Stimulated activated CD4-positive, alpha-beta T cell treated with anti-CD3 and anti-CD28 coated beads, TNF-alpha, amount 100 ng/mL, for 24 hours (primary cell): ENCODE data around the gene CECR2.

Experiments
- DNase-seq, 3 experiments: peaks; one replicate each; pipeline ENCODE4 v3.0.0-alpha.2; 2020; ENCODE audit warnings: low read depth in 3 of 3

CECR2 gene

DNA sequence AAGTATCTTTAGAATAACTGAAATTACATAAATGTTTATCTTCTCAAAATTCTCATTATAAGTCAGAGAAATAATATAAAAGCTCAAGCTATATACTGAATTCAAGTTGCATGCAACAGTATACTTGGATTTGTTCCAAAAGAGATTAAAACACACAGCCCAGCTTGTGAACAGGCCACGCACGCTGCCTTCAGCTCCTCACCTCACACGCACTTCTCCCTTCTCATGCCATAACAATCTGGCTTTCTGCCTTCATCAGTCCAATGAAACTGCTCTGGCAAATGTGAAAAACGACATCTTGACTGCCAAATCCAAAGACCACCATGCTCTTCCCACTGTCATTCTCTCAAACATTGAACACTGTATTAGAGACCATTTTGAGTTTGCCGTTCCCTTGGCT, 237.2 kb downstream of the CECR2 start:
- DNase-seq, result no peak
